GM19452 (cell line): ENCODE results near the gene AKAP5.
A peak's percentile ranks its signal among the peaks of the same experiment; 100 is the strongest.

Experiments
- ATAC-seq: cut with Tn5 transposase; IDR thresholded peaks from one replicate; pipeline ENCODE4 v1.9.1; 2021; ENCODE audit not compliant: unreplicated experiment

The AKAP5 gene

DNA sequence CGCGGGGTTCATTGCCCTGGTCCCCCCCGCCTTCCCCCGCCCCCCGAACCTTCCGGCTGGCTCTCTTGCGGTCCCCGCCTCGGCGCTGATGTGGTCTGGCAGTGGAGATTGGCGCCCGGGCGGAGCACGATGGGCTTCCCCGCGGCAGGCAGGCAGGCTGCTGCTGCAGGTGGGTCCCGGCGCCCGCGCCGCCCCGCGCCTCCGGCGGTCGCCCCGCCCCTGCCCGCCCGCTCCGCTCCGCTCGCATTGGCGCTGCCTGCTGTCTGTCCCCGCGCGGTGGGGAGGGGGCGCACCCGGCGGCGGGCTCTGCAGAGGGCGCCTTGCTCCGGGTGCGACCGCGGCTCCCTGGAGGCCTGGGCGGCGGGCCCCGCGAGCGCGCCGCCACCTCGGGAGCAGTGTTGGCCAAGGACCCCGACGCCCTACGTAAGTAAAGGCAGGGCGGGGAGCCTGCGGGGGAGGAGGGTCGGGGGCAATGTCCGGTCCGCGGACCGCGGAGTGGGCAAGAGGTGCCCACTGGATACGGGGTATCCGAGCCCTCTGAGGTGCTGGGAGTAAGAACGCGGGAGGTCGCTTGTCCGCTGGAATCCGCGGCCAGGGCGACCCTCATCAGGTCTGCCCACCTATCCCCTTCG, at the start of gene AKAP5:
AKAP5 (plus strand) TSS at position 309 of the 632 bp plus-strand sequence. CDS start 2,896 bp downstream, outside the sequence.
- ATAC-seq: peak; percentile 63

- no peak for ATAC-seq
Measured at GRCh38 chr14:64416348-64416932, 48.9 kb upstream of the AKAP5 start.

- no peak for ATAC-seq
Measured at GRCh38 chr14:64417055-64417770, 48.1 kb upstream of the AKAP5 start.

- ATAC-seq: no peak
Measured at GRCh38 chr14:64417771-64418125, 47.6 kb upstream of the AKAP5 start.

- no peak for ATAC-seq
Measured at GRCh38 chr14:64419003-64419402, 46.3 kb upstream of the AKAP5 start.

DNA sequence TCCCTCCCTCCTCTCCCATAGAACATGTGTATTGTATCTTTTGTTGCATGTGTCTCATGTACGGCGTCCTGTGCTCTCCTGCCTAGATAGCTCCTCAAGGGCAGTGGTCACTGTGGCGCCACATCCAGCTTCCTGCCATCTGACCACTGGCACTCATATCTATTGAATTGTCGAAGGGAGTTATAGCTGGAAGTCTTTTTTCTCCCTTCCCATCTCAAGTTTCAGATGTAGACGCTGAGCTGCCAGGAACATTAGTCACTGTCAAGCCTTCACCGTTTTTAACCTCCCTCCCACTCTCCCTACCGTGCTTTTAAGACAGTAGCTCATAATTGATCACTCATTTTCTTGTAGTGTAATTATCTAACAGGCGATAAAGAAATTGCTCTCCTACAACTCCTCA, 44.1 kb upstream of the AKAP5 start:
- no peak for ATAC-seq

- ATAC-seq: no peak
Measured at GRCh38 chr14:64422005-64422404, 43.3 kb upstream of the AKAP5 start.

DNA sequence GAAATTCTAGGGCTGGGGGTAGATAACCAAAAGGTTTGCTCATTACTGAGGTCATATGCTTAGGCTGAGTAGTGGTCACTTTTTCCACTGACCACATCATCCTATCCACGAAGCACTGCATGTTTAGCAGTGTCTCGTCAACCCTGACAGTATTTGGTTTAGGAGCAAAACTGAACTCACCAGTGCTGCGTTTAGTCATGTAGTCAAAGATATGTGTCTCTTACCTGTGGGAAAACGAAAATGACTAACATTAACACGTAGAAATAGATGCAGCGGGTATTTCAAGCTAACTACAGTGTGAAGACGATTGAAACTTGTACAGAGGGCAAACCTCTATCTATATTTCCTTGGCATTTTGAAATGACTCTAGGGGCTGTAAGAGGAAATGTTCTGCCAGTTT, 42.5 kb upstream of the AKAP5 start:
- ATAC-seq: no peak

DNA sequence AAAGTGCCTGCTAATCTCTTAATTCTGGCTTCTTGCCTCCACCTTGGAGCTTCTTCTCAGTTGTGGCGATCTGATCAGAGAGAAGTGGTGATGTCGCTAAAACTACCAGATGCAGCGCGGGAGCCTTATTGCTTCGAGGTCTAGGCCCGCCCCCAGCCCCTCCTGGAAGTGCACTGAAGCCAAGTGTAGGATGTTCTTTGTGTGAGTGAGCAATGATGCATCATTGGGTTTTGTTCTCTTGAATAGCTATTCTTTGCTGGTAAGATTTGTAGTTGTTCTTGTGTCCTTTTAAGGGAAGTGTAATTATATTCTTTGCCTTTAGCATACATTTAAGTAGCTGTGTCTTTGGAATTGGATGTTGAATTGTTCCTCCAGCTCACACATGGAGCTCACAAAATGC, 41.3 kb upstream of the AKAP5 start:
- no peak for ATAC-seq

- ATAC-seq: no peak
Measured at GRCh38 chr14:64434528-64434927, 30.8 kb upstream of the AKAP5 start.

- ATAC-seq: no peak
Measured at GRCh38 chr14:64438181-64438841, 27.0 kb upstream of the AKAP5 start.

DNA sequence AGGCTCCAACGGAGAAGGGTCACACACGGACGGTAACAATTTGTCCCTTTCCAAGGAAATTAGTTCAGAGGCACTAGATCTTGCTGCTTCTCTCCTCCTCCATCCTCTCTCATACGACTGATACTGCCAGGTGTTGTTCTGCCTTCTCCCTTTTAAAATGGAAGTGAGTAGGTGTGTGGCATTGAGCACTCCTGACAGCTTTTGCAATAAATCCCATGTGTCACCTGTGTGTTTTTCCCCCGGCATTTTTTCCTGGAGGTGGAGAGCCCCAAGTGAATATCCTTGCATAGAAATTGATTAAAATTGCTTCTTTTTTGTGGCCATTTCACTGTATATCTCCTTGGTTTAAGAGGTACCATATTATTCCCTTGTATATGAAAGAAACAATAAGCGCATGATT, 26.2 kb upstream of the AKAP5 start:
- ATAC-seq: no peak

- no peak for ATAC-seq
Measured at GRCh38 chr14:64440494-64440893, 24.8 kb upstream of the AKAP5 start.

DNA sequence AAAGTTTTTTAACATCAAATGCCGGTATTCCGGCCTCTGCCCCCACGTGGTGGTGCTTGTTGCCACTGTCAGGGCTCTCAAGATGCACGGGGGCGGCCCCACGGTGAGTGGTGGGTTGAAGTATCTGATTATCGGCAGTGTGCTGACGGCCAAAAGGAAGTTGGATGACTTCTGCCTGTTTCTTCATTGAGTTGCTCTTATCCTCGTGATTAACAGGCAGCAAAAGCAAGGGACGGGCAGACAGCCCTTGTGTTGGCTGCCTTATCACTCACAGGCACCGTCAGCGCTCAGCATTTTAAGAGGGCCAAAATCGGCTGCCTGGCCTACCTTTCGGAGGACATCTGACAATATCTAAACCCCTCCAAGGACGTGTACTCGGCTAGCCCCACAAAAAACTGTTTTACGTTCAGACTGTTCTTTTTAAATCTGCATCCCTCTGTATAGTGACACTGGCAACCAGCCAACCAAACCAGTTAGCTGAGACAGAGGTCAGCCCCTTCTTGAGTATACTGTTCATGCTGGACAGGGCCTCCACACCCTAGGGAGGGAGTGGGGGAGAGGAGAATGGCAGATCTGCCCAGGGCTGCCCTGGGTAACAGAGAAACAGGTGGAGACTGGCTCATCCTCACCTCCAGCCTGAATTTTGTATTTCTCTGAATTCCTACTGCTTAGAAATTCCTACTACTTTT, 22.9 kb upstream of the AKAP5 start:
- no peak for ATAC-seq

- ATAC-seq: no peak
Measured at GRCh38 chr14:64444140-64444539, 21.2 kb upstream of the AKAP5 start.

- ATAC-seq: peak; percentile 97
Measured at GRCh38 chr14:64444984-64445845, 20.1 kb upstream of the AKAP5 start.

- no peak for ATAC-seq
Measured at GRCh38 chr14:64447876-64448670, 17.2 kb upstream of the AKAP5 start.

DNA sequence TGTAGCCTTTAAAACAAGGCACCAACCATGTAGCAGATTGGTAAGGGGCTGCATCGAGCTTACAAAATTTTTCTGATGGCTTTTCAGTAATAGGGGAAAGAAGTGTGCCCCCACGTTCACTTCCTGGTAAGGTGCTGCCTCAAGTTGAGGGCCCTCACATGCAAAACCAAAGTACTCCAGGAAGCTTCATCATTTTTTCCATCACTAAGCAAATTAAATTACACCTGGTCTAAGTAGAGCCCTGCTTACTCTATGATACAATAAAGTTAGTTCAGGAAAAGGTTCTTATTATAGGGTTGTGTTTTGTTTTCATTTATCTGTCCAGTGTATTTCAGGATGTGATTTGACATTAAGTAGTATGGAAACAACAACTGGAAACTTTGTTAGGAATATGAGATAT, 15.0 kb upstream of the AKAP5 start:
- no peak for ATAC-seq

DNA sequence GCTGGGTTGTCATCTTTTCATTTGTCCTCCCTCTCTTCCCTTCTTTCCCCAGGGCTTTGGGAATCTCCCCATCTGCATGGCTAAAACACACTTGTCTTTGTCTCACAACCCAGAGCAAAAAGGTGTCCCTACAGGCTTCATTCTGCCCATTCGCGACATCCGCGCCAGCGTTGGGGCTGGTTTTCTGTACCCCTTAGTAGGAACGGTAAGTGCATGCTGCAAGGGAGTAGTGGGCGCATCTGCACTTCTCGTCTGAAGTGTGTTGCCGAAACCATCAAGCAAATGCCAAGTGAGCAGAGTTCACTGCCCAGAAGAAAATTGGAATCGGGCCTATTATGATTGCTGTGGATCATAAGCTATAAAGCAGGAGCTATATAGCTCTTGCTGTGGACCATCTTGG, 10.6 kb upstream of the AKAP5 start:
- ATAC-seq: no peak
